HepG2 (cell line): ENCODE data around the gene TXNRD2. TPM values are rescaled to one million over a fixed set of nuclear protein-coding genes. Genes with fewer than 3 reads are reported as not detected.

Source experiments
- ARNTL ChIP-seq: sonication (generic); formaldehyde crosslinking; IDR thresholded peaks from 2 replicates; pipeline ENCODE4 v1.4.0; 2020; ENCODE audit warnings: mild to moderate bottlenecking, missing genetic modification reagents
- ATF2 ChIP-seq: sonication (generic); formaldehyde crosslinking; IDR thresholded peaks from 2 replicates; pipeline ENCODE4 v1.4.0; 2020; ENCODE audit warnings: missing genetic modification reagents
- CREM ChIP-seq, 2 experiments: sonication (generic) in 1 of 2; formaldehyde crosslinking in 1 of 2; IDR thresholded peaks; 2 replicates each; pipeline versions ENCODE4 v1.4.0 to v1.6.1; 2016 to 2020; ENCODE audit warnings: antibody characterized with exemption in 1 of 2, mild to moderate bottlenecking in 1 of 2, missing genetic modification reagents in 1 of 2
- FOXK1 ChIP-seq: sonication (generic); formaldehyde crosslinking; IDR thresholded peaks from 2 replicates; pipeline ENCODE4 v1.4.0; 2020; ENCODE audit warnings: low read depth, missing genetic modification reagents, borderline replicate concordance
- FOXO4 ChIP-seq: sonication (generic); formaldehyde crosslinking; conservative IDR thresholded peaks from 2 replicates; pipeline ENCODE4 v1.8.1; 2023; ENCODE audit warnings: missing genetic modification reagents
- FOXP4 ChIP-seq: sonication (generic); formaldehyde crosslinking; IDR thresholded peaks from 2 replicates; pipeline ENCODE4 v1.4.0; 2020; ENCODE audit warnings: missing genetic modification reagents
- HDAC2 ChIP-seq: sonication (generic); formaldehyde crosslinking; IDR thresholded peaks from 2 replicates; pipeline ENCODE4 v1.4.0; 2020; ENCODE audit warnings: missing genetic modification reagents
- HIC2 ChIP-seq: sonication (generic); formaldehyde crosslinking; IDR thresholded peaks from 2 replicates; pipeline ENCODE4 v1.9.0; 2022; ENCODE audit warnings: low read depth, missing genetic modification reagents
- KLF16 ChIP-seq, 2 experiments: sonication (generic) in 1 of 2; formaldehyde crosslinking in 1 of 2; IDR thresholded peaks; 2 replicates each; pipeline versions ENCODE4 v1.6.1 to v1.8.0; 2016 to 2023; ENCODE audit warnings: missing genetic modification reagents in 2 of 2, missing compliant biosample characterization in 1 of 2
- MAFK ChIP-seq, 2 experiments: IDR thresholded peaks in 1 of 2; conservative IDR thresholded peaks in 1 of 2; 2 replicates each; pipeline ENCODE4 v1.6.1; 2011; ENCODE audit warnings: improper control_type of control experiment in 2 of 2, low read length in 2 of 2
- MIER2 ChIP-seq: IDR thresholded peaks from 2 replicates; pipeline ENCODE4 v1.6.1; 2016; ENCODE audit warnings: missing biosample characterization, missing genetic modification reagents
- NR1H2 ChIP-seq: sonication (generic); formaldehyde crosslinking; IDR thresholded peaks from 2 replicates; pipeline ENCODE4 v1.8.1; 2022; ENCODE audit warnings: low read depth, missing genetic modification reagents, borderline replicate concordance
- RERE ChIP-seq: IDR thresholded peaks from 2 replicates; pipeline ENCODE4 v1.6.1; 2016; ENCODE audit warnings: low read depth, missing genetic modification reagents, missing compliant biosample characterization
- ZNF12 ChIP-seq: sonication (generic); formaldehyde crosslinking; IDR thresholded peaks from 2 replicates; pipeline ENCODE4 v1.5.0; 2020; ENCODE audit warnings: missing genetic modification reagents
- ZNF678 ChIP-seq: sonication (generic); formaldehyde crosslinking; IDR thresholded peaks from 2 replicates; pipeline ENCODE4 v1.4.0; 2020; ENCODE audit warnings: mild to moderate bottlenecking, missing genetic modification reagents
- polyA plus RNA-seq, 8 experiments: library from polyadenylated mRNA; depleted of rRNA in 3 of 8; stranded (reverse) in 7 of 8; unstranded in 1 of 8; fragments of >200 nt; fragmentation: Illumina TruSeq in 4 of 8; extraction: Trizol in 4 of 8; gene quantifications; 2 replicates each; pipeline versions ENCODE4 v1.2.1 to v1.2.3, GENCODE V29; 2011 to 2016; ENCODE audit warnings: low read depth in 4 of 8, missing spikeins in 1 of 8, mixed read lengths in 1 of 8; ENCODE audit not compliant: insufficient read depth in 1 of 8
- total RNA-seq, 5 experiments: library from RNA; depleted of rRNA; stranded (reverse); fragments of >200 nt; fragmentation: Illumina TruSeq; extraction: Trizol; gene quantifications; 2 replicates each; pipeline ENCODE4 v1.2.3, GENCODE V29; 2016; ENCODE audit warnings: low read depth in 1 of 5

The TXNRD2 gene
- total and polyA plus RNA-seq, 2 of the 13 experiments (the other 11 are each of a cell fraction or from before 2014, with no cell fraction given) = 17.5 to 18.6 TPM

- TF ChIP-seq HDAC2 (CRISPR knock-in tag) (peak; percentile 34; the same call in 1 of the 2 replicates), KLF16 (CRISPR knock-in tag; IDR thresholded peaks at IDR 0.05) (0 out of 4 replicates have a peak, but pooled peaks of 1 of the 2 experiments have one; percentile 51), MIER2 (CRISPR knock-in tag) (no peak), ATF2 (CRISPR knock-in tag) (0 out of 2 replicates have a peak, but pooled peaks have one; percentile 27), ZNF12 (CRISPR knock-in tag) (0 out of 2 replicates have a peak, but pooled peaks have one; percentile 24), ZNF678 (CRISPR knock-in tag) (no peak), FOXP4 (CRISPR knock-in tag) (peak; percentile 73), FOXK1 (CRISPR knock-in tag) (peak; percentile 59; the same call in 1 of the 2 replicates), HIC2 (CRISPR knock-in tag) (peak; percentile 63; the same call in 1 of the 2 replicates), CREM (IDR thresholded peaks at IDR 0.05) (peak; percentile 61), CREM (CRISPR knock-in tag; IDR thresholded peaks at IDR 0.05) (no peak), NR1H2 (CRISPR knock-in tag) (no peak), MAFK (conservative IDR thresholded peaks at IDR 0.05 in 1 of 2, IDR thresholded peaks at IDR 0.05 in 1 of 2; ENCODE audit: low read length in 2 of 2) (no peak), FOXO4 (CRISPR knock-in tag) (no peak), RERE (no peak), ARNTL (CRISPR knock-in tag) (no peak)
Observed at GRCh38 chr22:19937616-19938473, 3.8 kb downstream of the TXNRD2 start (continued).
